ENCODE measurements around the gene JSRP1. TPM values are rescaled to one million over a fixed set of nuclear protein-coding genes. Genes with fewer than 3 reads are reported as not detected.

JSRP1 gene
- total RNA-seq, 1 donor from 2014 or later, result not detected

- DNase-seq (ENCODE audit: low spot score), result no peak
Observed at GRCh38 chr19:2232286-2233151, 23.7 kb downstream of the JSRP1 start.

DNA sequence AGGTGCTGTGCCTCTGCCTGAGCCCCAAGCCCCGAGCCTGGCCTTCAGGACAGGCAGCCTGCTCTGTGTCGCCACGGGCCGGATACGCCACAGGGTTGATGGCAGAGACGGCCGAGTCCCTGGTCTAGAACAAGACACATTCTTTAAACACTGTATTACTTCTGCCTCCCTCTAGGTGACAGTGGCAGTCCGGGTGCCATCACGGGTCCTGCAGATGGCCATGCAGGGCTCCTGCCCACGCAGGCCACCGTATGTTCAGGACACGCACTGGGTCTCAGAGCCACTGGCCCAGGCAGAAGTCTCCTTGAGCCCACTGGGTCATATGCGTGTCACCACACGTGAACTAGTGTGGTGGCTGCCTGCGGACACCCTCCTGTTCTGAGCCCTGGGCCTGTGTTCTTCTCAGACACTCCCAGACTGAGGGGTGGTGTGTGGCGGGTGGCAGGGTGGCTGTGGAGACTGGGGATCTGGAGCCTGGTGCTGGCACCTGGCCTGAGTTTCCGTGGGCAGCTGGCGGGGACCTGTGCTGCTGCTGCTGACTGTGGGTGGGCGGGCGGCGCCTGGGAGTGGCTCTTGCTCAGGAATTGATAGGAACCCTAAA, 24.5 kb downstream of the JSRP1 start:
- DNase-seq (ENCODE audit: low spot score), result no peak

DNA sequence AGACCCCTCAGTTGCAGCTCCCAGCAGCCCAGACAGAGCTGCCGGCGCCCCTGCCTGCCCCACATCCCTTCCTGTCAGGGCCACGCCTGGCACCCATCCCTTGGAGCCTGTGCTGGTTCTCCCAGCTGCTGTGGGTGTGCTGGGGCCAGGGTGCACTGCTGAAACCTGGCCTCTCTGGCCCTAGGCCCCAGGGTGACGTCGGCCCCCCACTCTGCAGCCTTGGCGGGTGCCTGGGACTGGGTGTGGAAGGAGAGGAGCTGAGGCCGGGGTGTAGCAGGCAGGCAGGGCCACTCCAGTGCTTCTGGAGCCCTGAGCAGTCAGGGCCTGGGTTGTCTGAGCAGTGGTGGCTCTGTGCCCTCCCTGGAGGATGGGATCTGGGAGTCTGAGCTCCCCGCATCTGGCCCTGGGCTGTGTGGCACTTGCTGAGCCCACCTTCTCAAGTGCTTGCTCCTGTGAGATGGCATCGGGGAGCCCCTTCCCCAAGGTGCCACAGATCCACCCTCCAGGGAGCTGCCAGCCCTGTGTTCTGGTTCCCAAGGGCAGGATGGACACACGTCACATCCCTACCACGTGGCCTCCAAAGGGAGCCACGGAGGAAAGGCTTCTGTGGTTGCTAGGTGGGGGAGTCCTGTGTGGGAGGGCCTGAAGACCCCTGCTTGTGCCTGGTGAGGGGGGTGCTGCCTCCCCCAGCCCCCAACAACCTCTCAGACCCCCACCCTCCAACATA, 25.2 kb downstream of the JSRP1 start:
- DNase-seq (ENCODE audit: low spot score), result no peak

DNA sequence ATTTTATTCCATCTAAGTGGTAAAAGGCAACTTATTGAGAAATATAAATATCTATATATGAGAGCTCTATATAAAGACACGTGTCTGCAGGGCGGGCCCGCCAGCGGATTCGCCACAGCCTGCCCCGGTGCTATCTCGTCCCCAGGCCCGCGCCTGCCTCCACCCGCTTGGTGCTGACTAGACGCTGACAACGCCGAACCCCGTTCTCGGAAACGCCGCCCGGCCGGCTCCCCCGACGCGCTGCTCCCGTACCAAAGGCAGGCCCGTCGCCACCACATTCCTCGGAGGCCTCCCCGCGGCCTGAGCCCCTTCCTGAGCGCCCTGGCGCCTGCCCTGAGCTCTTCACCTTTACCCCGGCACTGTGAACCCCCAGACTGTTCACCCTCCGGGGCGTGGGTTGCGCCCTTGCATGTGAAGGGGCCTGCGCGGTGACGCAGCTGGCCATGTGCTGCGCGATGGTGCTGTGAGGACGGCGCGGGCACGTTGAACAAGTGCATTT, 26.1 kb downstream of the JSRP1 start:
- DNase-seq (ENCODE audit: low spot score), result no peak

- DNase-seq (ENCODE audit: low spot score), result no peak
Observed at GRCh38 chr19:2229103-2230032, 26.8 kb downstream of the JSRP1 start.

- no peak for DNase-seq (ENCODE audit: low spot score)
Observed at GRCh38 chr19:2228157-2229030, 27.8 kb downstream of the JSRP1 start.

- no peak for DNase-seq (ENCODE audit: low spot score)
Observed at GRCh38 chr19:2227415-2228156, 28.6 kb downstream of the JSRP1 start.

DNA sequence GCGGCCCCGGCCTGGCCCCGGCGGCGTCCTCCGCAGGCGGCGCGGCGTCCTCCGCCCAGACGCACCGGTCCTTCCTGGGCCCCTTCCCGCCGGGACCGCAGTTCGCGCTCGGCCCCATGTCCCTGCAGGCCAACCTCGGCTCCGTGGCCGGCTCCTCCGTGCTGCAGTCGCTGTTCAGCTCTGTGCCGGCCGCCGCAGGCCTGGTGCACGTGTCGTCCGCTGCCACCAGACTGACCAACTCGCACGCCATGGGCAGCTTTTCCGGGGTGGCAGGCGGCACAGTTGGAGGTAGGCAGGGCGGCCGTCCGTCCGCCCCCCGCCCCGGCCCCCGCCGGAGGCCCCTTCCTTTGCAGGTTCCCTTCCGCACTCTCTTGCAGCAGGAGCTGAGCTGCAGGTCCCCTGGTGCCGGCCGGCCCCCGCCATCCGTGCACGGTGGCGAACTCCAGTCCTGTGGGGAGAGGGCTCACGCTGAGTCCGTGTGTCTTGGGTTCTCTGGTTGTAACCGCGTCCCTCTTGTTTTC, 29.3 kb downstream of the JSRP1 start:
- DNase-seq (ENCODE audit: low spot score), result no peak

DNA sequence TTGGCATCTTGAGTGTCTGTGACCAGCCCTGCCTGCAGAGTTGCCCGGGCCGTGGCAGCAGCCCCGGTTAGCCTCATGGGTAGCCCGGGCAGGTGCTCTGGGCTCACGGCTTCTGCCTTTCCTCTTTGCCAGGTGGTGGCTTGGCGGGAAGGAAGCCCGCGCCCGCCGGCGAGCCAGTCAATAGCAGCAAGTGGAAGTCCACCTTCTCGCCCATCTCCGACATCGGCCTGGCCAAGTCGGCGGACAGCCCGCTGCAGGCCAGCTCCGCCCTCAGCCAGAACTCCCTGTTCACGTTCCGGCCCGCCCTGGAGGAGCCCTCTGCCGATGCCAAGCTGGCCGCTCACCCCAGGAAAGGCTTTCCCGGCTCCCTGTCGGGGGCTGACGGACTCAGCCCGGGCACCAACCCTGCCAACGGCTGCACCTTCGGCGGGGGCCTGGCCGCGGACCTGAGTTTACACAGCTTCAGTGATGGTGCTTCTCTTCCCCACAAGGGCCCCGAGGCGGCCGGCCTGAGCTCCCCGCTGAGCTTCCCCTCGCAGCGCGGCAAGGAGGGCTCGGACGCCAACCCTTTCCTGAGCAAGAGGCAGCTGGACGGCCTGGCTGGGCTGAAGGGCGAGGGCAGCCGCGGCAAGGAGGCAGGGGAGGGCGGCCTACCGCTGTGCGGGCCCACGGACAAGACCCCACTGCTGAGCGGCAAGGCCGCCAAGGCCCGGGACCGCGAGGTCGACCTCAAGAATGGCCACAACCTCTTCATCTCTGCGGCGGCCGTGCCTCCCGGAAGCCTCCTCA, 30.0 kb downstream of the JSRP1 start:
- no peak for DNase-seq (ENCODE audit: low spot score)

- no peak for DNase-seq (ENCODE audit: low spot score)
Observed at GRCh38 chr19:2225415-2226050, 30.7 kb downstream of the JSRP1 start.

DNA sequence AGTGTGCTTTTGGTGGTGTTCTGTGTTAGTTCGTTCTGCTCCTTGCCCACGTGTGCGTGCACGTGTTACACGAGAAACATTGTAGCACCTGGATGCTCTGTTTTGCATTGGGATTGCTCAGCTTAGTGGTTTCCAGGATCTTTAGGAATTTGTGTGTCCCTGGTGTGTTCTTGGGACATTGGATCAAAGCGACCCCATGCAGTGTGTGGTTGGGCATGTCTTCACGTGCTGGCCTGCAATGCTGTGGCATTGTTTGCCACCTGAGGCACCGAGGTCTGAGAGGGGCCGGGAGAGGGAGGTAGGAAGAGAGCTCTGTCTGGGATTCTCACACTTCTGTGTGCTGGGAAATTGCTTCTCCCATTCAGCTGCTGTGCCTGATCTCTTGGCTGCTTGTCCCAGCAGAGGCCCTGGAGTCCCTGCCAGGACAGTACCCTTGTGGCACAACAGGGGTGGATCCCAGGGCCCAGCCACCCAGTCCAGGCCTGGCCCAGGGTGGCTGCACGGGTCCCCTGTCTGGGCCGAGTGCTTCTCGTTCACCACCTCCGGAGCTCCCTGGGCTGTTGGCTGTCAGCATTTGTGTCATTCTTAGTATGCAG, 31.4 kb downstream of the JSRP1 start:
- no peak for DNase-seq (ENCODE audit: low spot score)

- no peak for DNase-seq (ENCODE audit: low spot score)
Observed at GRCh38 chr19:2223959-2224358, 32.3 kb downstream of the JSRP1 start.

DNA sequence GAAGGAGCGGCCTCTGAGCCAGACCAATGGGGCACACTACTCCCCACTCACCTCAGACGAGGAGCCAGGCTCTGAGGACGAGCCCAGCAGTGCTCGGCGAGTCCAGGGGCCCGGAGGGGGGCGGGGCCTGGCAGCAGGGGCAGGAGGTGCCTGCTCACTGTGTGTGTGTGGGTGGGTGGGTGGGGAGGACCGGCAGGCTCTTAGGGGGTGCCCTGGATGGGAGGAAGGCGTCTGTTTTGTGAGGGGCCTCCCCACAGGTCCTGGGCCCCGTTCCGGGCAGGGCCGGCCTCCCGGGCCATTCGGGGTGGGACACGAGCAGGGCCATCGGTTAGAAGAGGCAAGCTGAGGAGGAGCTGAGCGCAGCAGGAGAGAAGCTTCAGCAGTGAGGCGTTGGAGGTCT, 32.8 kb downstream of the JSRP1 start:
- DNase-seq (ENCODE audit: low spot score), result no peak

DNA sequence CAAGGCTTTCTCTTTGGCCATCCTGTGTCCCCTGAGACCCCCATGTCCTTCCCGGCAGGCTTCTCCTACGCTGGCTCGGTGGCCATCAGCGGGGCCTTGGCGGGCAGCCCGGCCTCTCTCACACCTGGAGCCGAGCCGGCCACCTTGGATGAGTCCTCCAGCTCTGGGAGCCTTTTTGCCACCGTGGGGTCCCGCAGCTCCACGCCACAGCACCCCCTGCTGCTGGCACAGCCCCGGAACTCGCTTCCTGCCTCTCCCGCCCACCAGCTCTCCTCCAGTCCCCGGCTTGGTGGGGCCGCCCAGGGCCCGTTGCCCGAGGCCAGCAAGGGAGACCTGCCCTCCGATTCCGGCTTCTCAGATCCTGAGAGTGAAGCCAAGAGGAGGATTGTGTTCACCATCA, 34.3 kb downstream of the JSRP1 start:
- no peak for DNase-seq (ENCODE audit: low spot score)

DNA sequence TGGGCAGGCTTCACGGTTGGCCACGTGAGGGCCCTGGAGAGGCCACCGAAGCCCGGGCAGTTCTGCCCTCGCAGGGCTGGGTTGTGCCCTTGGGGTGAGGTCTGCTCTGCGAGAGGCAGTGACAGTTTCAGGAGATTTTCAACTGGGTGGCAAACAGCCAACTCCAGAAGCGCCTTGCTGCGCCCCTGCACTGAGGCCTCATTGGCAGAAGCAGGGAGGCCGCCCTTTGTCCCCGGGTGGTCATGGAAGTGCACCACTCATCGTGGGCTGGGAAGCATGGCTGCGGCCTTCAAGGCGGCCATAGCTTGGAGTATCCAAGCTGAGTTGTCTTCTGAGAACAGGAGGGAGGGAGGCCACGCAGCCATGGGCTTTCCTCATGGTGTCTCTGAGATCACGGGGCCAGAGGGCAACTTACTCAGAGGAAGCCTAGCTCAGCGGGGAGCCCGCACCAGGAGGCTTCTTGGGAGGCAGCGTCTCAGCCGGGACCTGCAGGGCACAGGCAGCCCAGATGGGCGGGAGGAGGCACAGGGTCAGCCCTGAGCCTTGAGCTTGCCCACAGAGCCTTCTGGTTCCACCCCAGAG, 34.9 kb downstream of the JSRP1 start:
- no peak for DNase-seq (ENCODE audit: low spot score)

DNA sequence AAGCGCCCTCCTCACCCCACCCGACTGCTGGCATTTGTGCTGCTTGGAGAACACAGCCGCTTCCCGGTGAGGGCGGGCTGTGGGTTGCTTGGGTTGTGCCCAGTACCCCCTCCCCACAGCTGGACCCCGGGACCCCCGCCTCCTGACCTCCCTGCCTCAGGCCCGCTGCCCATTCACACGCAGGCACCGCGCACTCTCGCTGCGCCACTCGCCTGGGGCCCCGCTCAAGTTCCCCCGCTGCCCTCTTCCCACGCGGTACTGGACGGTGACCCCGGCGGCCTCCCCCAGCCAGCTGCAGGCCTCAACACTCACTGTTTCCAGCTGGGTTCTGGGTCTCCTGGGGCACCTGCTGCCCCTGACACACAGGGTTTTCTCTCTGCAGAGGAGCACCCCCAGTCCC, 36.5 kb downstream of the JSRP1 start:
- no peak for DNase-seq (ENCODE audit: low spot score)

DNA sequence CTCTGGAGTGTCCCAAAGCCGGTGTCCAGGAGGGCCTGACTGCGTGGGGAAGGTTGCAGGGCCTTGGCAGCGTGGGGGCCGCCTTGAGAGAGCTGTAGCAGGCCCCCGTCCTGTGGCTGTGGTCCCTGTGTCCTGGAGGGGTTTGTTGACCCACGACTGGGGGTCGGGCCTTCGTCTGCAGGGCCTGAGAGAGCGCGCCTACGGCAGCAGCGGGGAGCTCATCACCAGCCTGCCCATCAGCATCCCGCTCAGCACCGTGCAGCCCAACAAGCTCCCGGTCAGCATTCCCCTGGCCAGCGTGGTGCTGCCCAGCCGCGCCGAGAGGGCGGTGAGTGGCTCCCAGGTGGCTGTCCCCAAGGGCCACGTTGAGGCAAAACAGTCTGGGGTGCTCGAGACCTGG, 38.6 kb downstream of the JSRP1 start:
- DNase-seq (ENCODE audit: low spot score), result no peak

All from mesenteric fat pad (tissue), 1 donor.